NT2/D1 (cell line): ENCODE measurements around the gene MCL1.
"Not testable (repeated sequence)": the region's sequence is repeated elsewhere in the genome, so short reads cannot be mapped to it uniquely, and the experiment has no call there.

Experiments used
- YY1 ChIP-seq: IDR thresholded peaks from 2 replicates; pipeline ENCODE4 v1.6.1; 2011; ENCODE audit not compliant: insufficient read length, insufficient read depth
- ZNF274 ChIP-seq: IDR thresholded peaks from 2 replicates; pipeline ENCODE4 v1.6.1; 2011; ENCODE audit warnings: mild to moderate bottlenecking, low read depth, low read length

- not testable (repeated sequence) for TF ChIP-seq YY1, ZNF274
These were observed 14.0 kb downstream of the MCL1 start for GRCh38 chr1:150565240-150565991.
